NCI-H1436 (cell line): Measurements from ENCODE around the gene ARHGDIG.
"Not testable (repeated sequence)": the region's sequence is repeated elsewhere in the genome, so short reads cannot be mapped to it uniquely, and the experiment has no call there.

Experiments
- DNase-seq: peaks from one replicate; lab custom pipeline; 2025; lab: John Stamatoyannopoulos, UW

ARHGDIG gene

DNA sequence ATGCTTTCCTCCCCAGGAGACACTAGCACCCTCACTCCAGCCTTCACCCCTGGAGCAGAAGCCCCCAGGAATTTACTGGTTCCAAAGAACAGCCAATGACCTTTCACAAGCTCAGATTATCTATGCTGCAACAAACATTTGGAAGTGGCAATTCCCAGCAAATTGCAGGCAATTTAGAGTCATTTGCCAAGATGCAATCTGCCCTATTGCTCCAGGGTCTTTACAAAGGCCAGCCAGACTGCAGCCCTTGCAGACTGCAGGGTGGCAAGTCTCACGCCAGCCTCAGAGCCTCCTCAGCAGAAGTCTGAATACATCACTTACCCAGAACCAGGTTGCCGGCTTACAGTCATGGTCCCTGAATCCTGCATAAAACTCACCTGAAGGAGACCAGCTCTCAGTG is 50.4 kb downstream of the ARHGDIG start:
- DNase-seq = no peak

DNA sequence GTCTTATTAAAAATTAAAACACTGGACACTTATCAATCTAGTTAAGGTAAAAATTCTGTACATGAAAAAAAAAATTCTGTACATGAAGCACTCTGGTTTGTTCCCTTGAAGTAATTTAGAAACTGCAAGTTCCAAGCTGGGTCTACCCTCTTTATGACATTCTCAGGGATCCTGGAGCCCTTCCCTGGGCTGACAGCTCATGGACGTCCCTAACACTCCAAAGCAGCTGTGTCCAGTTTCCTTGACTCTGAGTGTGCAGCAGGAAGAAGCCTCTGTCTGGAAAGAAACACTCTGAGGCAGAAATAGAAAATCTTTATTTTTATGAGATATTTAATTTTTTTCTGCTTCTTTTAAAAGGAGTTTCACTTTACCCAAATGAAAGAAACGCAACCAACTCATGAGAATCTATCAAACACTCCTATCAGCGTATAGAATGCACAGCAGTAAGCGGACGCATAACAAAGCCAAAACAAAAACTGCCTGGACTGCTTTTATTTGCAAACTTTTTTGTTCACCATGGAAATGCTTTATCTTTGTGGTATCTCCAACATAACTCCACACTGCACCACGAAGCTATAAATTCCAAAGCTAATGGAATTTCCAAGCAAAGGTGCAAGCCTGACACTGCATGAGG is 50.9 kb downstream of the ARHGDIG start:
- not testable (repeated sequence) for DNase-seq
